Activated CD4-positive, alpha-beta T cell treated with anti-CD3 and anti-CD28 coated beads, Interleukin-2, amount 50 U/mL, for 24 hours (primary cell): ENCODE measurements around the gene GPATCH2.

Source experiments
- DNase-seq, 2 donors: peaks; one replicate each; pipeline ENCODE4 v3.0.0-alpha.2; 2020; ENCODE audit warnings: low read depth in 1 of 2, low spot score in 1 of 2

The GPATCH2 gene

GRCh38 chr1:217630711-217631591, at the start of gene GPATCH2, which contains the start of gene SPATA17:
GPATCH2 (minus strand) TSS chr1:217631090; CDS start chr1:217630971, 119 bp downstream.
SPATA17 (plus strand) TSS chr1:217631344; CDS start chr1:217631379, 35 bp downstream.
- peak; percentile 39 to 69 for DNase-seq

GRCh38 chr1:217674028-217674729, 43.3 kb upstream of the GPATCH2 start:
- no peak for DNase-seq

GRCh38 chr1:217673387-217673786, 42.5 kb upstream of the GPATCH2 start:
- DNase-seq = no peak

- DNase-seq = no peak
Observed at GRCh38 chr1:217668351-217668940, 37.6 kb upstream of the GPATCH2 start.

- DNase-seq = no peak
Observed at GRCh38 chr1:217661407-217661806, 30.5 kb upstream of the GPATCH2 start.

- no peak for DNase-seq
Observed at GRCh38 chr1:217660353-217661062, 29.6 kb upstream of the GPATCH2 start.

GRCh38 chr1:217650674-217651073, 19.8 kb upstream of the GPATCH2 start:
- no peak for DNase-seq

- DNase-seq = no peak
Observed at GRCh38 chr1:217647791-217648190, 16.9 kb upstream of the GPATCH2 start.

- DNase-seq = no peak
Observed at GRCh38 chr1:217642455-217642854, 11.6 kb upstream of the GPATCH2 start.

GRCh38 chr1:217627431-217627830, 3.5 kb downstream of the GPATCH2 start:
- DNase-seq = no peak

- no peak for DNase-seq
Observed at GRCh38 chr1:217626321-217626720, 4.6 kb downstream of the GPATCH2 start.

GRCh38 chr1:217622042-217622441, 8.8 kb downstream of the GPATCH2 start:
- no peak for DNase-seq

GRCh38 chr1:217620814-217621213, 10.1 kb downstream of the GPATCH2 start:
- DNase-seq = no peak

- no peak for DNase-seq
Observed at GRCh38 chr1:217617126-217617525, 13.8 kb downstream of the GPATCH2 start.

- no peak for DNase-seq
Observed at GRCh38 chr1:217614200-217614712, 16.6 kb downstream of the GPATCH2 start.

- DNase-seq = no peak
Observed at GRCh38 chr1:217605390-217605789, 25.5 kb downstream of the GPATCH2 start.

- DNase-seq = no peak
Observed at GRCh38 chr1:217602380-217602779, 28.5 kb downstream of the GPATCH2 start.

GRCh38 chr1:217599154-217599553, 31.7 kb downstream of the GPATCH2 start:
- DNase-seq = no peak

- no peak for DNase-seq
Observed at GRCh38 chr1:217590598-217590997, 40.3 kb downstream of the GPATCH2 start.

- DNase-seq = no peak
Observed at GRCh38 chr1:217586586-217586985, 44.3 kb downstream of the GPATCH2 start.

GRCh38 chr1:217585577-217585976, 45.3 kb downstream of the GPATCH2 start:
- DNase-seq = no peak
